HEK293 (cell line): ENCODE measurements around the gene TANC1.
A peak's percentile ranks its signal among the peaks of the same experiment; 100 is the strongest.

Experiments
- CTCF ChIP-seq: fragments of 450-650 bp; formaldehyde crosslinking; IDR thresholded peaks from 2 replicates; pipeline ENCODE4 v1.5.1; 2016; ENCODE audit warnings: missing biosample characterization, missing genetic modification characterization
- FEZF1 ChIP-seq: fragments of 450-650 bp; formaldehyde crosslinking; IDR thresholded peaks from 2 replicates; pipeline ENCODE4 v1.5.1; 2016; ENCODE audit warnings: missing biosample characterization, missing genetic modification characterization
- IKZF3 ChIP-seq: fragments of 450-650 bp; IDR thresholded peaks from 2 replicates; pipeline ENCODE4 v1.5.0; 2018; ENCODE audit warnings: missing biosample characterization, mild to moderate bottlenecking, missing genetic modification characterization, moderate library complexity
- PRDM4 ChIP-seq: fragments of 450-650 bp; formaldehyde crosslinking; IDR thresholded peaks from 2 replicates; pipeline ENCODE4 v1.5.1; 2017; ENCODE audit warnings: missing biosample characterization, missing genetic modification characterization
- SP7 ChIP-seq: fragments of 450-650 bp; formaldehyde crosslinking; IDR thresholded peaks from 2 replicates; pipeline ENCODE4 v1.5.1; 2016; ENCODE audit warnings: missing biosample characterization, missing genetic modification characterization
- ZBTB17 ChIP-seq: fragments of 450-650 bp; formaldehyde crosslinking; IDR thresholded peaks from 2 replicates; pipeline ENCODE4 v1.5.1; 2016; ENCODE audit warnings: missing biosample characterization, missing genetic modification characterization
- ZBTB48 ChIP-seq: fragments of 450-650 bp; formaldehyde crosslinking; IDR thresholded peaks from 2 replicates; pipeline ENCODE4 v1.5.1; 2016; ENCODE audit warnings: missing biosample characterization, missing genetic modification characterization
- ZBTB6 ChIP-seq: fragments of 450-650 bp; formaldehyde crosslinking; IDR thresholded peaks from 2 replicates; pipeline ENCODE4 v1.5.1; 2017; ENCODE audit warnings: missing biosample characterization, missing genetic modification characterization
- ZNF184 ChIP-seq: fragments of 450-650 bp; IDR thresholded peaks from 2 replicates; pipeline ENCODE4 v1.5.1; 2018; ENCODE audit warnings: missing biosample characterization, mild to moderate bottlenecking, missing genetic modification characterization
- ZNF2 ChIP-seq: fragments of 450-650 bp; formaldehyde crosslinking; IDR thresholded peaks from 2 replicates; pipeline ENCODE4 v1.5.1; 2016; ENCODE audit warnings: missing biosample characterization, missing genetic modification characterization
- ZNF510 ChIP-seq: fragments of 450-650 bp; formaldehyde crosslinking; IDR thresholded peaks from 2 replicates; pipeline ENCODE4 v1.5.1; 2018; ENCODE audit warnings: mild to moderate bottlenecking, missing genetic modification characterization, missing biosample characterization; ENCODE audit not compliant: insufficient replicate concordance
- ZNF558 ChIP-seq: fragments of 450-650 bp; formaldehyde crosslinking; IDR thresholded peaks from 2 replicates; pipeline ENCODE4 v1.5.1; 2016; ENCODE audit warnings: missing biosample characterization, missing genetic modification characterization
- ZNF596 ChIP-seq: fragments of 450-650 bp; IDR thresholded peaks from 2 replicates; pipeline ENCODE4 v1.5.0; 2018; ENCODE audit warnings: missing biosample characterization, mild to moderate bottlenecking, missing genetic modification characterization, moderate library complexity
- ZNF660 ChIP-seq: fragments of 450-650 bp; IDR thresholded peaks from 2 replicates; pipeline ENCODE4 v1.5.1; 2018; ENCODE audit warnings: missing biosample characterization, mild to moderate bottlenecking, missing genetic modification characterization
- ZNF843 ChIP-seq: fragments of 450-650 bp; formaldehyde crosslinking; IDR thresholded peaks from 2 replicates; pipeline ENCODE4 v1.5.1; 2016; ENCODE audit warnings: missing biosample characterization, missing genetic modification characterization
- ZSCAN5A ChIP-seq: fragments of 450-650 bp; formaldehyde crosslinking; IDR thresholded peaks from 2 replicates; pipeline ENCODE4 v1.5.1; 2016; ENCODE audit warnings: missing biosample characterization, missing genetic modification characterization
- TF ChIP-seq, protein P1 (sequence below): fragments of 450-650 bp; formaldehyde crosslinking; conservative IDR thresholded peaks from 2 replicates; pipeline ENCODE4 v1.5.1; 2016; ENCODE audit warnings: low read depth, missing biosample characterization, missing genetic modification characterization
- TF ChIP-seq, protein P2 (sequence below): fragments of 450-650 bp; formaldehyde crosslinking; IDR thresholded peaks from 2 replicates; pipeline ENCODE4 v1.5.1; 2017; ENCODE audit warnings: missing biosample characterization, missing genetic modification characterization

TANC1 gene

GRCh38 chr2:158967114-158967730, 1.2 kb upstream of the TANC1 start (continued):
- TF ChIP-seq, protein P1, sequence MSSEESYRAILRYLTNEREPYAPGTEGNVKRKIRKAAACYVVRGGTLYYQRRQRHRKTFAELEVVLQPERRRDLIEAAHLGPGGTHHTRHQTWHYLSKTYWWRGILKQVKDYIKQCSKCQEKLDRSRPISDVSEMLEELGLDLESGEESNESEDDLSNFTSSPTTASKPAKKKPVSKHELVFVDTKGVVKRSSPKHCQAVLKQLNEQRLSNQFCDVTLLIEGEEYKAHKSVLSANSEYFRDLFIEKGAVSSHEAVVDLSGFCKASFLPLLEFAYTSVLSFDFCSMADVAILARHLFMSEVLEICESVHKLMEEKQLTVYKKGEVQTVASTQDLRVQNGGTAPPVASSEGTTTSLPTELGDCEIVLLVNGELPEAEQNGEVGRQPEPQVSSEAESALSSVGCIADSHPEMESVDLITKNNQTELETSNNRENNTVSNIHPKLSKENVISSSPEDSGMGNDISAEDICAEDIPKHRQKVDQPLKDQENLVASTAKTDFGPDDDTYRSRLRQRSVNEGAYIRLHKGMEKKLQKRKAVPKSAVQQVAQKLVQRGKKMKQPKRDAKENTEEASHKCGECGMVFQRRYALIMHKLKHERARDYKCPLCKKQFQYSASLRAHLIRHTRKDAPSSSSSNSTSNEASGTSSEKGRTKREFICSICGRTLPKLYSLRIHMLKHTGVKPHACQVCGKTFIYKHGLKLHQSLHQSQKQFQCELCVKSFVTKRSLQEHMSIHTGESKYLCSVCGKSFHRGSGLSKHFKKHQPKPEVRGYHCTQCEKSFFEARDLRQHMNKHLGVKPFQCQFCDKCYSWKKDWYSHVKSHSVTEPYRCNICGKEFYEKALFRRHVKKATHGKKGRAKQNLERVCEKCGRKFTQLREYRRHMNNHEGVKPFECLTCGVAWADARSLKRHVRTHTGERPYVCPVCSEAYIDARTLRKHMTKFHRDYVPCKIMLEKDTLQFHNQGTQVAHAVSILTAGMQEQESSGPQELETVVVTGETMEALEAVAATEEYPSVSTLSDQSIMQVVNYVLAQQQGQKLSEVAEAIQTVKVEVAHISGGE = no peak
- TF ChIP-seq SP7 (no peak; the same call in 1 of the 2 replicates), PRDM4 (tag by site-specific recombination) (peak; percentile 62; the same call in 1 of the 2 replicates), CTCF (tag by site-specific recombination) (no peak), ZBTB48 (peak; percentile 82; the same call in 1 of the 2 replicates), ZNF184 (tag by site-specific recombination) (no peak), ZNF660 (tag by site-specific recombination) (0 out of 2 replicates have a peak, but pooled peaks have one; percentile 8), IKZF3 (peak; percentile 42; the same call in 1 of the 2 replicates), ZBTB17 (tag by site-specific recombination) (peak; percentile 33; the same call in 1 of the 2 replicates), ZNF596 (tag by site-specific recombination) (0 out of 2 replicates have a peak, but pooled peaks have one; percentile 16), ZNF2 (tag by site-specific recombination) (no peak), ZBTB6 (tag by site-specific recombination) (no peak), ZSCAN5A (tag by site-specific recombination) (no peak), ZNF558 (tag by site-specific recombination) (no peak), ZNF843 (tag by site-specific recombination) (peak; percentile 83), FEZF1 (tag by site-specific recombination) (peak; percentile 94), ZNF510 (tag by site-specific recombination) (no peak)
- TF ChIP-seq, protein P2, sequence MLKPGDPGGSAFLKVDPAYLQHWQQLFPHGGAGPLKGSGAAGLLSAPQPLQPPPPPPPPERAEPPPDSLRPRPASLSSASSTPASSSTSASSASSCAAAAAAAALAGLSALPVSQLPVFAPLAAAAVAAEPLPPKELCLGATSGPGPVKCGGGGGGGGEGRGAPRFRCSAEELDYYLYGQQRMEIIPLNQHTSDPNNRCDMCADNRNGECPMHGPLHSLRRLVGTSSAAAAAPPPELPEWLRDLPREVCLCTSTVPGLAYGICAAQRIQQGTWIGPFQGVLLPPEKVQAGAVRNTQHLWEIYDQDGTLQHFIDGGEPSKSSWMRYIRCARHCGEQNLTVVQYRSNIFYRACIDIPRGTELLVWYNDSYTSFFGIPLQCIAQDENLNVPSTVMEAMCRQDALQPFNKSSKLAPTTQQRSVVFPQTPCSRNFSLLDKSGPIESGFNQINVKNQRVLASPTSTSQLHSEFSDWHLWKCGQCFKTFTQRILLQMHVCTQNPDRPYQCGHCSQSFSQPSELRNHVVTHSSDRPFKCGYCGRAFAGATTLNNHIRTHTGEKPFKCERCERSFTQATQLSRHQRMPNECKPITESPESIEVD (tag by site-specific recombination) = peak; percentile 87
